ENCODE results near the gene EIPR1. TPM values are rescaled to one million over a fixed set of nuclear protein-coding genes. Genes with fewer than 3 reads are reported as not detected.

The EIPR1 gene
- total and polyA plus RNA-seq, 2 donors (not counting 3 experiments of a cell fraction or from before 2014, with no cell fraction given): 30.8 to 57.3 TPM

GRCh38 chr2:3149441-3150217 is 228.0 kb downstream of the EIPR1 start:
- ChIA-PET CTCF (no interaction called here), POLR2A (no interaction called here)
- no peaks in the 10 kb centered on the region for H3K4me1 ChIP-seq (ENCODE audit: control insufficient read depth, extremely low read depth, insufficient read depth, low read length)
- no peak overlapping the region for H2AFZ ChIP-seq (ENCODE audit: low read depth, low read length)
- no peaks in the 10 kb centered on the region for H3K9me1 ChIP-seq (replicated peaks; ENCODE audit: control insufficient read depth, extremely low read depth, insufficient read depth, low read length)
- no peaks in the 10 kb centered on the region for H3K79me2 ChIP-seq (ENCODE audit: control insufficient read depth, insufficient read depth, low read length)
- DNase-seq (ENCODE audit: low read depth, low spot score) (no peak), FAIRE-seq (no peak)
- no peaks in the 10 kb centered on the region for H3K9me3 ChIP-seq (replicated peaks; ENCODE audit: control insufficient read depth, insufficient read depth, low read length)
- H3K9ac ChIP-seq (replicated peaks; ENCODE audit: extremely low read depth, insufficient read depth, low read length): no peak overlapping the region
- H3K27ac ChIP-seq (ENCODE audit: insufficient read depth, low read depth, low read length): no peak overlapping the region
- H3K4me2 ChIP-seq (ENCODE audit: insufficient read depth, low read length): no peak overlapping the region
- no peaks in the 10 kb centered on the region for H3K27me3 ChIP-seq (ENCODE audit: control insufficient read depth in 2 of 2, insufficient read depth in 2 of 2, low read length in 2 of 2)
- no peaks in the 10 kb centered on the region for H4K20me1 ChIP-seq (replicated peaks; ENCODE audit: control insufficient read depth, extremely low read depth, insufficient read depth, low read length)
- H3K36me3 ChIP-seq (ENCODE audit: control insufficient read depth in 2 of 2, extremely low read depth in 1 of 2, insufficient read depth in 2 of 2, low read length in 2 of 2): no peaks in the 10 kb centered on the region
- intact Hi-C loops (cut with micrococcal nuclease) (no loop called here), dilution Hi-C loops (cut with MboI; ENCODE audit: extremely low pct_ligation_motif_present, low sequenced_read_pairs) (no loop called here)
- no TSS peak for BruUV-seq (replicated peaks)
- H3K4me3 ChIP-seq (replicated peaks in 1 of 3; ENCODE audit: insufficient read depth in 1 of 3, low read depth in 1 of 3, low read length in 3 of 3): no peak overlapping the region
- no peak for TF ChIP-seq MYC (IDR thresholded peaks at IDR 0.05; ENCODE audit: low read depth, low read length)
- no peak for TF ChIP-seq JUN (IDR thresholded peaks at IDR 0.05; ENCODE audit: borderline replicate concordance, insufficient read depth, insufficient read length, low read depth)
- TF ChIP-seq, protein P1, sequence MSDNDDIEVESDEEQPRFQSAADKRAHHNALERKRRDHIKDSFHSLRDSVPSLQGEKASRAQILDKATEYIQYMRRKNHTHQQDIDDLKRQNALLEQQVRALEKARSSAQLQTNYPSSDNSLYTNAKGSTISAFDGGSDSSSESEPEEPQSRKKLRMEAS (IDR thresholded peaks at IDR 0.05; ENCODE audit: insufficient read depth, insufficient read length): no peak
- TF ChIP-seq POLR2A (IDR thresholded peaks at IDR 0.05; ENCODE audit: low read depth, low read length): no peak
- TF ChIP-seq POLR2AphosphoS5 (IDR thresholded peaks at IDR 0.05; ENCODE audit: insufficient read depth, low read depth, low read length): no peak
- TF ChIP-seq FOS (IDR thresholded peaks at IDR 0.05; ENCODE audit: borderline replicate concordance, insufficient read depth, low read length): no peak
- TF ChIP-seq EZH2 (IDR thresholded peaks at IDR 0.05; ENCODE audit: borderline replicate concordance, low read depth, low read length, severe bottlenecking): no peak

DNA sequence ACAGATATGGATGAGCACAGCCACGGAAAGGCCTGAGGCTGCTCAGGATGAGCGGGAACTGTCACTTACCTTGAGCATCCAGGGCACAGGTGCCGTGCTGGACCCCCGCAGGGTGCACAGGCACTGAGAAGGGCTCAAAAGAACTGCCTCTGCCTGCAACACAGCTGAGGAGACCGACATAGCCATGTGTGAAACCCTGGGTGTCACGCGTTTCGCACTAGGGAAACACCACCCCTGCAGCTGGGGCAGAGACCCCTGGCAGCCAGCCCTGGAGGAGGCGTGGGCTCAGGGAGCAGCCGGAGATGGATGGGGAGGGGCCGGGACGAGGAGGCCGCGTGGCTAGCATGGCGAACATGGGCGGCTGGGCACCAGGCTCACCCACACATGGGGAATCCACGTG is 228.9 kb downstream of the EIPR1 start:
- no peaks in the 10 kb centered on the region for H3K9me3 ChIP-seq (replicated peaks; ENCODE audit: control insufficient read depth, insufficient read depth, low read length)
- FAIRE-seq: no peak
- no peak overlapping the region for H3K9ac ChIP-seq (replicated peaks; ENCODE audit: extremely low read depth, insufficient read depth, low read length)
- no peak for DNase-seq (ENCODE audit: low read depth, low spot score)
- H3K9me1 ChIP-seq (replicated peaks; ENCODE audit: control insufficient read depth, extremely low read depth, insufficient read depth, low read length): no peaks in the 10 kb centered on the region
- H4K20me1 ChIP-seq (replicated peaks; ENCODE audit: control insufficient read depth, extremely low read depth, insufficient read depth, low read length): no peaks in the 10 kb centered on the region
- H3K4me3 ChIP-seq (replicated peaks in 1 of 3; ENCODE audit: insufficient read depth in 1 of 3, low read depth in 1 of 3, low read length in 3 of 3): no peak overlapping the region
- no TSS peak for BruUV-seq (replicated peaks)
- no peaks in the 10 kb centered on the region for H3K27me3 ChIP-seq (ENCODE audit: control insufficient read depth in 2 of 2, insufficient read depth in 2 of 2, low read length in 2 of 2)
- H3K79me2 ChIP-seq (ENCODE audit: control insufficient read depth, insufficient read depth, low read length): no peaks in the 10 kb centered on the region
- CTCF ChIA-PET: no interaction called here
- H3K4me2 ChIP-seq (ENCODE audit: insufficient read depth, low read length): no peak overlapping the region
- intact Hi-C loops (cut with micrococcal nuclease) (no loop called here), dilution Hi-C loops (cut with MboI; ENCODE audit: extremely low pct_ligation_motif_present, low sequenced_read_pairs) (no loop called here)
- POLR2A ChIA-PET: no interaction called here
- TF ChIP-seq JUN (IDR thresholded peaks at IDR 0.05; ENCODE audit: borderline replicate concordance, insufficient read depth, insufficient read length, low read depth) (no peak), GATA2 (IDR thresholded peaks at IDR 0.05; ENCODE audit: insufficient read depth, insufficient read length, low read depth, low read length) (no peak), POLR2AphosphoS5 (IDR thresholded peaks at IDR 0.05; ENCODE audit: insufficient read depth, low read depth, low read length) (no peak), EZH2 (IDR thresholded peaks at IDR 0.05; ENCODE audit: borderline replicate concordance, low read depth, low read length, severe bottlenecking) (no peak), FOS (IDR thresholded peaks at IDR 0.05; ENCODE audit: borderline replicate concordance, insufficient read depth, low read length) (no peak), POLR2A (IDR thresholded peaks at IDR 0.05; ENCODE audit: low read depth, low read length) (no peak)
- TF ChIP-seq, protein P2, sequence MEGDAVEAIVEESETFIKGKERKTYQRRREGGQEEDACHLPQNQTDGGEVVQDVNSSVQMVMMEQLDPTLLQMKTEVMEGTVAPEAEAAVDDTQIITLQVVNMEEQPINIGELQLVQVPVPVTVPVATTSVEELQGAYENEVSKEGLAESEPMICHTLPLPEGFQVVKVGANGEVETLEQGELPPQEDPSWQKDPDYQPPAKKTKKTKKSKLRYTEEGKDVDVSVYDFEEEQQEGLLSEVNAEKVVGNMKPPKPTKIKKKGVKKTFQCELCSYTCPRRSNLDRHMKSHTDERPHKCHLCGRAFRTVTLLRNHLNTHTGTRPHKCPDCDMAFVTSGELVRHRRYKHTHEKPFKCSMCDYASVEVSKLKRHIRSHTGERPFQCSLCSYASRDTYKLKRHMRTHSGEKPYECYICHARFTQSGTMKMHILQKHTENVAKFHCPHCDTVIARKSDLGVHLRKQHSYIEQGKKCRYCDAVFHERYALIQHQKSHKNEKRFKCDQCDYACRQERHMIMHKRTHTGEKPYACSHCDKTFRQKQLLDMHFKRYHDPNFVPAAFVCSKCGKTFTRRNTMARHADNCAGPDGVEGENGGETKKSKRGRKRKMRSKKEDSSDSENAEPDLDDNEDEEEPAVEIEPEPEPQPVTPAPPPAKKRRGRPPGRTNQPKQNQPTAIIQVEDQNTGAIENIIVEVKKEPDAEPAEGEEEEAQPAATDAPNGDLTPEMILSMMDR (IDR thresholded peaks at IDR 0.05; ENCODE audit: extremely low read depth in 1 of 2, insufficient read depth in 1 of 2, low read depth in 1 of 2, low read length in 2 of 2): no peak
- H2AFZ ChIP-seq (ENCODE audit: low read depth, low read length): no peak overlapping the region
- H3K27ac ChIP-seq (ENCODE audit: insufficient read depth, low read depth, low read length): no peak overlapping the region
- no peaks in the 10 kb centered on the region for H3K36me3 ChIP-seq (ENCODE audit: control insufficient read depth in 2 of 2, extremely low read depth in 1 of 2, insufficient read depth in 2 of 2, low read length in 2 of 2)
- H3K4me1 ChIP-seq (ENCODE audit: control insufficient read depth, extremely low read depth, insufficient read depth, low read length): no peaks in the 10 kb centered on the region
